Smooth muscle cell (in vitro differentiated cells): ENCODE measurements around the gene SLC66A3. TPM values are rescaled to one million over a fixed set of nuclear protein-coding genes. Genes with fewer than 3 reads are reported as not detected.
A peak's percentile ranks its signal among the peaks of the same experiment; 100 is the strongest.

Source experiments
- DNase-seq: peaks from one replicate; lab custom pipeline; 2025; ENCODE audit not compliant: unreplicated experiment; lab: John Stamatoyannopoulos, UW
- H2AFZ ChIP-seq: fragments of 200-600 bp; sonication (generic); 2 replicates; pipeline ENCODE4 v1.6.0; 2016; ENCODE audit warnings: antibody characterized with exemption, low read depth, mild to moderate bottlenecking
- H3F3A ChIP-seq: fragments of 200-600 bp; sonication (generic); 2 replicates; pipeline ENCODE4 v1.6.0; 2017; ENCODE audit warnings: antibody characterized with exemption, low read depth
- H3K27ac ChIP-seq: fragments of 200-600 bp; sonication (generic); 2 replicates; pipeline ENCODE4 v1.5.1; 2016; ENCODE audit warnings: low read depth, mild to moderate bottlenecking
- H3K27me3 ChIP-seq: fragments of 200-600 bp; sonication (generic); 2 replicates; pipeline ENCODE4 v1.6.1; 2016; ENCODE audit warnings: low read depth, mild to moderate bottlenecking
- H3K36me3 ChIP-seq: fragments of 200-600 bp; sonication (generic); 2 replicates; pipeline ENCODE4 v1.5.1; 2016; ENCODE audit warnings: low read depth
- H3K4me1 ChIP-seq: fragments of 200-600 bp; sonication (generic); 2 replicates; pipeline ENCODE4 v1.5.1; 2016; ENCODE audit warnings: low read depth
- H3K4me2 ChIP-seq: fragments of 200-600 bp; sonication (generic); 2 replicates; pipeline ENCODE4 v1.6.0; 2016; ENCODE audit warnings: mild to moderate bottlenecking
- H3K4me3 ChIP-seq: fragments of 200-600 bp; sonication (generic); 2 replicates; pipeline ENCODE4 v1.5.1; 2016; ENCODE audit warnings: mild to moderate bottlenecking
- H3K79me2 ChIP-seq: fragments of 200-600 bp; sonication (generic); 2 replicates; pipeline ENCODE4 v1.6.0; 2016; ENCODE audit warnings: low read depth, mild to moderate bottlenecking
- H3K9ac ChIP-seq: fragments of 200-600 bp; sonication (generic); 2 replicates; pipeline ENCODE4 v1.6.0; 2016; ENCODE audit warnings: low read depth
- H3K9me3 ChIP-seq: fragments of 200-600 bp; sonication (generic); replicated peaks from 2 replicates; pipeline ENCODE4 v1.5.1; 2016; ENCODE audit warnings: low read depth
- H4K20me1 ChIP-seq: fragments of 200-600 bp; sonication (generic); 2 replicates; pipeline ENCODE4 v1.6.0; 2016; ENCODE audit warnings: low read depth
- CTCF ChIP-seq: fragments of 200-600 bp; sonication (generic); IDR thresholded peaks from 2 replicates; pipeline ENCODE4 v1.5.1; 2017; ENCODE audit warnings: borderline replicate concordance, mild to moderate bottlenecking, antibody characterized with exemption; ENCODE audit not compliant: insufficient read depth, poor library complexity, severe bottlenecking
- WGBS: methylation state at CpG from one replicate; pipeline ENCODE4 v1.1.7; 2016; ENCODE audit warnings: low lambda C conversion rate; 5-methylcytosine and 5-hydroxymethylcytosine counted together
- polyA plus RNA-seq: library from polyadenylated mRNA; unstranded; fragments of >200 nt; fragmentation: Nextera tagmentation; extraction: Ambion mirVana; gene quantifications from 2 replicates; pipeline ENCODE4 v1.2.1, GENCODE V29; 2016
- total RNA-seq: library from RNA; depleted of rRNA; stranded (reverse); fragments of >200 nt; gene quantifications from 2 replicates; pipeline ENCODE4 v1.2.3, GENCODE V29; 2014

The SLC66A3 gene
- total and polyA plus RNA-seq, 2 experiments from 2014 or later = 33.5 to 37.2 TPM

- Histone ChIP-seq H3K36me3 (no peaks in the 10 kb centered on the region), H3K4me1 (peaks cover 7% of the 10 kb centered on the region), H3K79me2 (no peaks in the 10 kb centered on the region), H3K9ac (no peak overlapping the region), H3K9me3 (no peaks in the 10 kb centered on the region), H4K20me1 (no peaks in the 10 kb centered on the region), H3K4me2 (peak overlapping the region; percentile 80), H3K4me3 (peak overlapping the region; percentile 49), H3F3A (peaks cover 8% of the 10 kb centered on the region), H2AFZ (peak overlapping the region; percentile 88), H3K27ac (no peak overlapping the region), H3K27me3 (no peaks in the 10 kb centered on the region)
- peak; percentile 25 for TF ChIP-seq CTCF
- WGBS = 23% methylated on average over 24 of the region's 46 CpGs
- no peak for DNase-seq
Measured at GRCh38 chr2:11129598-11130449, 25.4 kb upstream of the SLC66A3 start.

- no peak for TF ChIP-seq CTCF
- H3K4me2 ChIP-seq = no peak overlapping the region
- H3K4me3 ChIP-seq = no peak overlapping the region
- peaks cover 7% of the 10 kb centered on the region for H3K4me1 ChIP-seq
- WGBS = 97% methylated on average over 20 of the region's 20 CpGs
- H3F3A ChIP-seq = peaks cover 8% of the 10 kb centered on the region
- no peak overlapping the region for H2AFZ ChIP-seq
- DNase-seq = no peak
- no peak overlapping the region for H3K9ac ChIP-seq
- no peaks in the 10 kb centered on the region for H3K79me2 ChIP-seq
- H4K20me1 ChIP-seq = no peaks in the 10 kb centered on the region
- no peak overlapping the region for H3K27ac ChIP-seq
- H3K9me3 ChIP-seq = no peaks in the 10 kb centered on the region
- H3K27me3 ChIP-seq = no peaks in the 10 kb centered on the region
- H3K36me3 ChIP-seq = no peaks in the 10 kb centered on the region
Measured at GRCh38 chr2:11131166-11131920, 23.9 kb upstream of the SLC66A3 start.

GRCh38 chr2:11132036-11132671 is 23.1 kb upstream of the SLC66A3 start:
- Histone ChIP-seq H3K4me2 (no peak overlapping the region), H4K20me1 (no peaks in the 10 kb centered on the region), H2AFZ (no peak overlapping the region), H3K9me3 (no peaks in the 10 kb centered on the region), H3F3A (peaks cover 8% of the 10 kb centered on the region), H3K4me3 (no peak overlapping the region), H3K4me1 (peaks cover 7% of the 10 kb centered on the region), H3K27me3 (no peaks in the 10 kb centered on the region), H3K9ac (no peak overlapping the region), H3K79me2 (no peaks in the 10 kb centered on the region), H3K27ac (no peak overlapping the region), H3K36me3 (no peaks in the 10 kb centered on the region)
- 83% methylated on average over 19 of the region's 19 CpGs for WGBS
- no peak for TF ChIP-seq CTCF
- no peak for DNase-seq
